GM19239 (cell line): ENCODE measurements around the gene ATP13A1.
"Not testable (repeated sequence)": the region's sequence is repeated elsewhere in the genome, so short reads cannot be mapped to it uniquely, and the experiment has no call there.

ENCODE experiments used
- DNase-seq: peaks from one replicate; pipeline ENCODE4 v3.0.0; 2011; ENCODE audit warnings: low spot score; ENCODE audit not compliant: insufficient read length
- FAIRE-seq: peaks from 2 replicates; lab custom pipeline; 2011; peaks lifted over from hg19 to GRCh38; lab: Jason Lieb, UNC

The ATP13A1 gene

GRCh38 chr19:19665420-19665948, 2.0 kb upstream of the ATP13A1 start:
- not testable (repeated sequence) for DNase-seq, FAIRE-seq

DNA sequence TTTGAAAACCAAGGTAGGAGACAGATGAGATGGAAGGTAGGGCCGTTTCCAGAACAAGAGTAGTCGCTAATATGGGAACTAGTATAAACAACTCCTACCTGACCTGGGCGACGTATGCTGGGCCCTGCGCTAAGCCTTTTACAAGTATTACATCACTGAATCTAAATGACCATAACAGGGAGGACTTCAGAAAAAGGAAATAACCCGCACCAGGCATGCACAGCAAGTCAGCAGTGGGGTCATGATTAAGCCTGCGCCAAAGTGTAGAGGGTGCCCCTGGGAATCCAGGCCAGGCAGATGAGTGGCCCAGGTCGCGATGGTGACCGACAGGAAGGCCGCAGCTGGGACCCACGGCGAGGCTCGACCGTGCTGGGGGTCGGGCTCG, 613 bp downstream of the ATP13A1 start:
- FAIRE-seq (peak; percentile 14), DNase-seq (no peak)

DNA sequence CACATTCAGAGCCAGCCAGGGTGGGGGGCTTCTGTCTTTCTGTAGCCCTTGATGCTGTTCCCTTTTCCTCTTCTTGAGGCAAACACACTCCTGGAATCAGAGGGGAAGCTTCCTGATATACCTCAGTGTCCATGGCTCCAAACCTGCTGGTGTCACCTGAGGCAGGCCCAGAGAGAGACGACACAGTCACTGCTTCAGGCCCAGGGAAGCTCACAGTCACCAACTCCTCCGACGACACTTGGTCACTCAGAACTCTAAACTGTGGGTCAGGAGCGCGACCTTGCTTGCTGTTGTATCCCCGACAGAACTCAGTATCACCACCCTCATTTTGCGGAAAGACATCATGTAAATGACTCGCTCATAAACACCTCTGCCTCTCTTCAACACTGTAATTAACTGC, 1.1 kb downstream of the ATP13A1 start:
- FAIRE-seq (no peak), DNase-seq (no peak)

DNA sequence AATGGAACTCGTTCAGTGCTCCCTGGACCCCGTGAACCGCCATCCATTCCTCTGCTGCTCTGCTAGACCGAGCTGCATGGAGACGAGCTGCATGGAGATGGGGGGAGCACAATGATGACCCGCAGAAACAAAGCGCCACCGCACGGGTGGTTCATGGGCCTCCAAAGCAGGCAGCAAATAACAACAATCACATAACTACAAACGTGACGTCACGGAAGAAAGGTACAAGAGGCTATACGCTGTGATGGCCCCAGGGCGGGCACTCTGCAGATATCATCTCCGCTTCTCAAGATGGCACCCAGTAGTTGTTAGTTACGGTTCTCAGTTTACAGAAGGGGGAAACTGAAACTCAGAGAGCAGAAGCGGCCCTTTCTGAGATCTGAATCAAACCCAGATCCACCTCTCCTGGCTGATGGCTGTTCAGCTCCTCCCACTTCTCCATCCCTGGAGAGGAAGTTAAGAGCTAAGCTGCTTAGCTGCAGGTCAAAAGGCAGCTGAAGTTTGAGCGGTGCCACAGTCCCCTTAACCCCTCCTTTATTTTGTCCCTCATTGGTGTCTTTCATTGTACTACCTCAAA, 1.7 kb downstream of the ATP13A1 start:
- FAIRE-seq (peak; percentile 99), DNase-seq (peak; percentile 77)

GRCh38 chr19:19661141-19661674, 2.3 kb downstream of the ATP13A1 start:
- no peak for DNase-seq
- no peak for FAIRE-seq

- DNase-seq = no peak
- FAIRE-seq = no peak
These were observed 3.7 kb downstream of the ATP13A1 start for GRCh38 chr19:19659646-19660245.

- DNase-seq = peak; percentile 4
- no peak for FAIRE-seq
These were observed 6.1 kb downstream of the ATP13A1 start for GRCh38 chr19:19657397-19657783.

- no peak for FAIRE-seq
- peak; percentile 1 for DNase-seq
These were observed 6.8 kb downstream of the ATP13A1 start for GRCh38 chr19:19656451-19657396.

- FAIRE-seq (no peak), DNase-seq (no peak)
These were observed 7.7 kb downstream of the ATP13A1 start for GRCh38 chr19:19655641-19656343.

DNA sequence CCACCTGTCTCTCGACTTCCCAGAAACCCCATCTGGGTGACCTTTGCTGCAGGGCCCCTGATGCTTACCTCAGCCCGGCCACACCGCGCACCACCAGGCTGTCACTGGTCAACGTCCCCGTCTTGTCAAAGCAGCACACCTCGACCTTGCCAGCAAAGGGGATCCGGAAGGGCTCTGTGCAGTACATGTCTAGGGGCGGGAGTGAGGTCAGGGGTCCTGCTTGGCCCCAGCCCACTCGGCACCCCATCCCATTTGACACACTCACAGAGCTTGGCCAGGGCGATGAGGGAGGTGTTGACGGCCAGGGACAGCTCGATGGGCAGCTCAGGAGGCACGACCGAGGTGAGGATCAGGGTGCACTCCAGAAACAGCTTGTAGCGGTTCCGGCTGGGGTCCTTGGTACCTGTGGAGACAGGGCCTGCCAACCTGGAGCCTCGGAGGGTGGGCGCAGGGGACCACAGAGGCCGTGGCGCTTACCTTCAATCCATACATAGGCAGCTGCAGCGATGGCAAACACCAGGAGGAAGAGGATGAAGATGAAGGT, 8.4 kb downstream of the ATP13A1 start:
- DNase-seq = no peak
- FAIRE-seq = no peak

- no peak for FAIRE-seq
- no peak for DNase-seq
These were observed 9.0 kb downstream of the ATP13A1 start for GRCh38 chr19:19654441-19654840.

GRCh38 chr19:19653597-19654147, 9.8 kb downstream of the ATP13A1 start:
- FAIRE-seq (no peak), DNase-seq (no peak)

- no peak for DNase-seq
- no peak for FAIRE-seq
These were observed 10.8 kb downstream of the ATP13A1 start for GRCh38 chr19:19652482-19653295.

DNA sequence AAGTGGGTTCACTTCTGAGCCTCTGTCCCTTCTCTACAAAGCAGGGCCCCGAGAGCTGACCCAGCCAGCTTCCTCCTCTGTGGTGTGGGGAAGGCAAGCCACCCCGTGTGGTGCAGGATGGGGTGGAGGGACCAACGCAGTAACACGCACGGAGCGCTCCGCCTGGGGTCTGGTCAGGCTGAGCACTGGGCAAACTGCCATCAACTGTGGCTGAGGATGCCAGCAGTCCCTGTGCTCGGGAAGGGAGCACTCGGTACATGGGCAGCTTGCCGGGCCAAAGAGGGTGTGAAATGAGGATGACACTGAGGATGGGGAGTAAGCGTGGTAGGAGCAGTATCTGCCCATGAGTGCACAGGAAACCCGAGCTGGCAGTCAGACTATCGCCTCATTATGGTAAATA, 12.4 kb downstream of the ATP13A1 start:
- DNase-seq = no peak
- FAIRE-seq = no peak

- FAIRE-seq (no peak), DNase-seq (no peak)
These were observed 13.1 kb downstream of the ATP13A1 start for GRCh38 chr19:19650331-19650730.

- DNase-seq (no peak), FAIRE-seq (no peak)
These were observed 13.9 kb downstream of the ATP13A1 start for GRCh38 chr19:19649580-19649995.

DNA sequence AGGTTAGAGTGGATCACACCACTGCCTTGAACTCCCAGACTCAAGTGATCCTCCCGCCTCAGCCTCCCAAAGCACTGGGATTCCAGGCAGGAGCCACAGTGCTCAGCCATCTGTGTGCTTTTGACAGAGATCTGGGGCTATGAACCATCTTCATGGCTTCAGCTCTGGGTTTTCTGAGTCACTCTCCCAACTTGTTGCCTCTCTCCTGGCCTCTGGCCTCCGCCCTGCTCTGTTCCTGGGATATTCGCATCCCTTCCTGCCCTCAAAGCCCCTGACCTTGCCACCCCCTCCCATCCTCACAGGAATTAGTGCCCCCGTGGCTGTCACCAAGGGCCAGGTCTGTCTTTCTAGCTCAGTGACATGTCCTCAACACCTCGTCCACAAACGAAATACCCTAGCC, 14.3 kb downstream of the ATP13A1 start:
- FAIRE-seq (no peak), DNase-seq (no peak)

DNA sequence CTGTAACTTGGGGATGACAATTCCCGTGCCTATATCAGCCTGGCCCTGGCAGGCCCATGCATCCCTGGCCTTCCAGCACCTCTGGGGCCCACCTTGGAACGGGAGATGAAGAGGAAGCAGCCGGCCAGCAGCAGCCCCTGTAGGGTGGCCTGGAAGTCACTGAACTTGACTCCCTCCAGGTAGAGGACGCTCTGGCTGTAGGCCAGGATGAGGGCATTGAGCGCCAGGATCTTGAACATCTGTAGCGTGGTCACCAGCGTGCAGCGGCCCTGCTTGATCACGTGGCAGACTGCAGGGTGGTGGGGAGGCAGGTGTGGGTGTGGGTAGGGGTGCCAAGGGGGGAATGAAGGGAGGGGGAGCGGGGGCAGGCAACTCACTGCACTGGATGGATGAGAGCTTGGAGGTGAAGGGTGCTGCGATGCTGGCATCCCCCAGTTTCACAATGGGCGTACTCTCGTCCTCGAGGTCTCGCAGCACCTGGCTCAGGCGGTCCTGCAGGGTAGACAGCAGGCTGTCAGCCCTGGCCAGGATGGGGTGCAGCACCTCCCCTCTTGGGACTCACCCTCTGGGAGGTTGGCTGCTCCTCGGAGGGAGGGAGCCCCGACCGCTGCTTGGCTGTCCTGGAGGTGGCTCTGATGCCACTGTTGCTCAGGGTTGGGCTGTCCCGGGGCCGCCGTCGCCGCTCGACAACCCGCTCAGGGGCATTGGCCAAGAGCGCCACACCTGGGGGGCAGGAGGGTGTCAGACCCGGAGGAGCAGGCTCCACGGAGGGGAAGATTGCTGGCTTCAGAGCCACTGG, 16.2 kb downstream of the ATP13A1 start:
- FAIRE-seq = no peak
- no peak for DNase-seq
